Testis (tissue), 3 donors: ENCODE measurements around the gene MLN. TPM values are rescaled to one million over a fixed set of nuclear protein-coding genes. Genes with fewer than 3 reads are reported as not detected.

Source experiments
- DNase-seq: peaks from one replicate; pipeline ENCODE4 v3.0.0-alpha.2; 2019
- H3K27ac ChIP-seq, 2 donors: fragments of 200-600 bp; sonication (generic); one replicate each; pipeline ENCODE4 v1.5.1; 2019
- H3K27me3 ChIP-seq: fragments of 200-600 bp; sonication (generic); one replicate; pipeline ENCODE4 v1.5.1; 2019
- H3K36me3 ChIP-seq: fragments of 200-600 bp; sonication (generic); one replicate; pipeline ENCODE4 v1.5.1; 2017; ENCODE audit warnings: low read depth; ENCODE audit errors: missing control alignments
- H3K4me1 ChIP-seq: fragments of 200-600 bp; sonication (generic); one replicate; pipeline ENCODE4 v1.5.1; 2019
- H3K4me3 ChIP-seq, 2 donors: fragments of 200-600 bp; sonication (generic); one replicate each; pipeline ENCODE4 v1.5.1; 2017 to 2019
- H3K9me3 ChIP-seq: fragments of 200-600 bp; sonication (generic); one replicate; pipeline ENCODE4 v1.5.1; 2017
- POLR2A ChIP-seq: fragments of 450-650 bp; IDR thresholded peaks from one replicate; pipeline ENCODE4 v1.6.1; 2017; ENCODE audit warnings: antibody characterized with exemption, mild to moderate bottlenecking, moderate library complexity
- WGBS, 2 donors: methylation state at CpG; one replicate each; pipeline ENCODE4 v1.1.5; 2018; 5-methylcytosine and 5-hydroxymethylcytosine counted together
- intact Hi-C: fragments of 100-400 bp; cut with DNase I; formaldehyde crosslinking; loops from one replicate; pipeline ENCODE4 v1.15.1; 2023; ENCODE audit warnings: low total_unique reads
- polyA plus RNA-seq: library from polyadenylated mRNA; stranded (reverse); fragments of 350-450 nt; fragmentation: Illumina TruSeq; extraction: RNeasy Lipid Tissue Mini Kit (QIAGEN cat#74804); gene quantifications from one replicate; pipeline ENCODE4 v1.2.3, GENCODE V29; 2014; ENCODE audit warnings: low read depth, low replicate concordance; ENCODE audit not compliant: insufficient read depth
- total RNA-seq, 2 donors: library from RNA; depleted of rRNA; stranded (reverse); fragments of >200 nt; gene quantifications; one replicate each; pipeline ENCODE4 v1.2.3, GENCODE V29; 2016
- TF ChIP-seq, protein P1 (sequence below), 3 experiments: fragments of 450-650 bp in 2 of 3; fragments of 200-600 bp in 1 of 3; sonication (generic) in 1 of 3; IDR thresholded peaks; one replicate each; pipeline ENCODE4 v1.5.1; 2016 to 2019; ENCODE audit warnings: antibody characterized with exemption in 3 of 3, mild to moderate bottlenecking in 2 of 3, moderate library complexity in 1 of 3

MLN gene
- total and polyA plus RNA-seq, 3 donors from 2014 or later = not detected

DNA sequence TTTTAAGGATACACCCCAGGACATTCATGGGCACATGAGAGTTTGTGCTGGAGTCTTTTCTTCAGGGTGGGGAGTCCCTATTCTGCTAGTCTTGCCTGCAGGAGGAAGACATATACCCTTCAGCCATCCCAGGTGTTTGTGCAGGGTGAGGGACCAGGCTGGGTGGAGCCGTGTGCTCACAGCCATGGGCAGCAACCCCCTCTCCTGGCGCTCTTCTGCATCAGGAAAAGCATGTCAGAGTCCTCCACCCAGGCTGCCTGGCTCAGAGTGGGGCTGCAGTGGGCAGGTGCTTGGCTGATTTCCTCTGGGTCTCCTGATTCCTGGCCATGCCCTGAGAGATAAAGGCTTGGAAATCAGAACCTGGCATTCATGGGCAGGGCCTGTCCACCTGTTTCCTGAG, 22.7 kb upstream of the MLN start:
- WGBS, 2 donors = 56% methylated on average over 2 of the region's 2 CpGs; no CpG with 5 or more reads in 1 of the 2 donors
- H3K9me3 ChIP-seq = no peaks in the 10 kb centered on the region

GRCh38 chr6:33824461-33825154, 20.8 kb upstream of the MLN start:
- no peak for TF ChIP-seq POLR2A
- TF ChIP-seq, protein P1, sequence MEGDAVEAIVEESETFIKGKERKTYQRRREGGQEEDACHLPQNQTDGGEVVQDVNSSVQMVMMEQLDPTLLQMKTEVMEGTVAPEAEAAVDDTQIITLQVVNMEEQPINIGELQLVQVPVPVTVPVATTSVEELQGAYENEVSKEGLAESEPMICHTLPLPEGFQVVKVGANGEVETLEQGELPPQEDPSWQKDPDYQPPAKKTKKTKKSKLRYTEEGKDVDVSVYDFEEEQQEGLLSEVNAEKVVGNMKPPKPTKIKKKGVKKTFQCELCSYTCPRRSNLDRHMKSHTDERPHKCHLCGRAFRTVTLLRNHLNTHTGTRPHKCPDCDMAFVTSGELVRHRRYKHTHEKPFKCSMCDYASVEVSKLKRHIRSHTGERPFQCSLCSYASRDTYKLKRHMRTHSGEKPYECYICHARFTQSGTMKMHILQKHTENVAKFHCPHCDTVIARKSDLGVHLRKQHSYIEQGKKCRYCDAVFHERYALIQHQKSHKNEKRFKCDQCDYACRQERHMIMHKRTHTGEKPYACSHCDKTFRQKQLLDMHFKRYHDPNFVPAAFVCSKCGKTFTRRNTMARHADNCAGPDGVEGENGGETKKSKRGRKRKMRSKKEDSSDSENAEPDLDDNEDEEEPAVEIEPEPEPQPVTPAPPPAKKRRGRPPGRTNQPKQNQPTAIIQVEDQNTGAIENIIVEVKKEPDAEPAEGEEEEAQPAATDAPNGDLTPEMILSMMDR (IDR thresholded peaks at IDR 0.05) = no peak
- no peaks in the 10 kb centered on the region for H3K27me3 ChIP-seq
- peaks cover 7% of the 10 kb centered on the region for H3K4me1 ChIP-seq
- H3K27ac ChIP-seq = no peak overlapping the region
- no peak for DNase-seq
- intact Hi-C loops = no loop called here
- H3K4me3 ChIP-seq = no peak overlapping the region
- no peaks in the 10 kb centered on the region for H3K9me3 ChIP-seq
- 51 to 63% methylated on average over 15 of the region's 15 CpGs for WGBS, 2 donors
- no peaks in the 10 kb centered on the region for H3K36me3 ChIP-seq

More for the DNA sequence above, 22.7 kb upstream of the MLN start:
- Histone ChIP-seq H3K36me3 (no peaks in the 10 kb centered on the region), H3K27ac (no peak overlapping the region), H3K4me3 (no peak overlapping the region), H3K4me1 (peaks cover 7% of the 10 kb centered on the region), H3K27me3 (no peaks in the 10 kb centered on the region)
- DNase-seq = no peak
- TF ChIP-seq POLR2A = no peak
- TF ChIP-seq, protein P1 (IDR thresholded peaks at IDR 0.05) = no peak
- intact Hi-C loops = no loop called here

GRCh38 chr6:33823806-33824205, 20.0 kb upstream of the MLN start:
- intact Hi-C loops = no loop called here
- WGBS, 2 donors = 58 to 64% methylated on average over 2 of the region's 2 CpGs
- DNase-seq = no peak
- TF ChIP-seq, protein P1 (IDR thresholded peaks at IDR 0.05) = no peak
- TF ChIP-seq POLR2A = no peak
- H3K4me1 ChIP-seq = peaks cover 7% of the 10 kb centered on the region
- H3K36me3 ChIP-seq = no peaks in the 10 kb centered on the region
- no peak overlapping the region for H3K27ac ChIP-seq
- no peaks in the 10 kb centered on the region for H3K9me3 ChIP-seq
- H3K27me3 ChIP-seq = no peaks in the 10 kb centered on the region
- no peak overlapping the region for H3K4me3 ChIP-seq

- no peak for DNase-seq
- Histone ChIP-seq H3K4me3 (no peak overlapping the region), H3K9me3 (no peaks in the 10 kb centered on the region), H3K27me3 (no peaks in the 10 kb centered on the region), H3K27ac (no peak overlapping the region), H3K4me1 (peaks cover 7% of the 10 kb centered on the region), H3K36me3 (no peaks in the 10 kb centered on the region)
- no peak for TF ChIP-seq POLR2A
- TF ChIP-seq, protein P1 (IDR thresholded peaks at IDR 0.05) = peak in 1 of 3 experiments; percentile 12
- intact Hi-C loops = no loop called here
- 74 to 76% methylated on average over 10 of the region's 10 CpGs for WGBS, 2 donors
Measured at GRCh38 chr6:33822575-33823395, 19.0 kb upstream of the MLN start.
